Heart left ventricle (tissue), 13 donors: ENCODE data around the gene POLR2B.

ENCODE experiments used
- CTCF ChIP-seq, 12 donors: fragments of 200-600 bp; sonication (generic) in 4 of 12; IDR thresholded peaks; one replicate each; pipeline versions ENCODE4 v1.5.0 to v1.8.0; 2018 to 2022; ENCODE audit warnings: antibody characterized with exemption in 12 of 12, mild to moderate bottlenecking in 5 of 12
- POLR2A ChIP-seq, 2 donors: fragments of 450-650 bp; IDR thresholded peaks; one replicate each; pipeline ENCODE4 v1.6.1; 2017; ENCODE audit warnings: antibody characterized with exemption in 2 of 2, mild to moderate bottlenecking in 2 of 2, moderate library complexity in 2 of 2
- donor health status: ischemic (EF 13 %, LVEDD 7.1; RV severe dilation, severe dysfunction).
- donor health status: DM: no; HTN: yes; CAD: no.
- donor health status: DM: no; HTN: no; CAD: no.
- donor health status: ischemic (EF 25% LVEDD 6.9; RV normal size, moderate dysfunction).
- donor health status: ischemic (EF 25% LVEDD 5.7; RV mildly dilated, moderate dysfunction).
- donor health status: ischemic (EF 35%, LVEDD 5.7; RV mildly dilated, moderate dysfunction).
- donor health status: nonischemic (EF 11% LVEDD 7.7; RV severe dilation, severe dysfunction).
- donor health status: DM: yes; HTN: yes; CAD: no.
- donor health status: PGD.
- donor health status: ischemic (EF 29% LVEDD 5.4; RV normal size, mild dysfunction).
- donor health status: nonischemic (EF 23%, LVEDD 6.1; RV moderate dilation, normal function).

- no peak for TF ChIP-seq CTCF (IDR thresholded peaks at IDR 0.05)
- TF ChIP-seq POLR2A (IDR thresholded peaks at IDR 0.05) = no peak
Observed at GRCh38 chr4:56958111-56958517, 20.6 kb upstream of the POLR2B start.
